Calu3 (cell line): ENCODE data around the gene ACY1. TPM values are rescaled to one million over a fixed set of nuclear protein-coding genes. Genes with fewer than 3 reads are reported as not detected.

Experiments
- BruUV-seq: library from RNA; stranded (reverse); fragments of 400-500 nt; replicated peaks from 2 replicates; lab custom pipeline; 2021; lab: Mats Ljungman, UMichigan
- CTCF ChIA-PET: fragments of 300-600 bp; sonication (Branson Sonifier 250); formaldehyde crosslinking; loops from one replicate; lab custom pipeline; 2022; ENCODE audit warnings: antibody characterized with exemption; lab: Charles Lee
- DNase-seq: peaks from one replicate; pipeline ENCODE4 v3.0.0; 2022
- H3K27ac Mint-ChIP-seq: one replicate; pipeline ENCODE4 v1.8.0; 2022; ENCODE audit warnings: mixed read lengths; ENCODE audit not compliant: unreplicated experiment
- H3K27me3 Mint-ChIP-seq: one replicate; pipeline ENCODE4 v1.8.0; 2022; ENCODE audit warnings: mixed read lengths; ENCODE audit not compliant: unreplicated experiment
- H3K36me3 Mint-ChIP-seq: one replicate; pipeline ENCODE4 v1.8.0; 2022; ENCODE audit warnings: mild to moderate bottlenecking, moderate library complexity, mixed read lengths; ENCODE audit not compliant: insufficient read depth, unreplicated experiment
- H3K4me1 Mint-ChIP-seq: one replicate; pipeline ENCODE4 v1.8.0; 2022; ENCODE audit warnings: mild to moderate bottlenecking, low read depth, mixed read lengths; ENCODE audit not compliant: unreplicated experiment
- H3K4me3 Mint-ChIP-seq: one replicate; pipeline ENCODE4 v1.8.0; 2022; ENCODE audit warnings: mild to moderate bottlenecking, low read depth, moderate library complexity, mixed read lengths; ENCODE audit not compliant: unreplicated experiment
- H3K9me3 Mint-ChIP-seq: one replicate; pipeline ENCODE4 v1.8.0; 2022; ENCODE audit warnings: low read depth, mixed read lengths; ENCODE audit not compliant: unreplicated experiment
- CTCF ChIP-seq: fragments of 200-600 bp; IDR thresholded peaks from one replicate; pipeline ENCODE4 v1.8.0; 2022; ENCODE audit warnings: antibody characterized with exemption; ENCODE audit not compliant: unreplicated experiment
- intact Hi-C: fragments of 100-400 bp; cut with micrococcal nuclease; formaldehyde crosslinking; loops from one replicate; pipeline ENCODE4 v1.10.0; 2022; ENCODE audit not compliant: unreplicated experiment
- total RNA-seq: library from RNA; stranded (reverse); gene quantifications from 2 replicates; pipeline ENCODE4 v1.2.3, GENCODE V29; 2022

ACY1 gene
- total RNA-seq, 1 experiment from 2014 or later: 74.9 TPM

GRCh38 chr3:52005571-52005986 lies 22.2 kb downstream of the ACY1 start:
- no peaks in the 10 kb centered on the region for H3K36me3 Mint-ChIP-seq
- no peaks in the 10 kb centered on the region for H3K9me3 Mint-ChIP-seq
- no TSS peak for BruUV-seq
- peak; percentile 73 for DNase-seq
- H3K4me3 Mint-ChIP-seq: peak overlapping the region; percentile 26
- peaks cover 19% of the 10 kb centered on the region for H3K4me1 Mint-ChIP-seq
- TF ChIP-seq CTCF: no peak
- intact Hi-C loops: no loop called here
- peaks cover 20% of the 10 kb centered on the region for H3K27me3 Mint-ChIP-seq
- no peak overlapping the region for H3K27ac Mint-ChIP-seq
- CTCF ChIA-PET: interaction anchor here (0.7 to 1.3 kb wide), 7 partner anchors 10 to 149 kb away, joined by 3 to 6 read pairs (median 4); partner anchors contain the start of genes POC1A and RPL29

DNA sequence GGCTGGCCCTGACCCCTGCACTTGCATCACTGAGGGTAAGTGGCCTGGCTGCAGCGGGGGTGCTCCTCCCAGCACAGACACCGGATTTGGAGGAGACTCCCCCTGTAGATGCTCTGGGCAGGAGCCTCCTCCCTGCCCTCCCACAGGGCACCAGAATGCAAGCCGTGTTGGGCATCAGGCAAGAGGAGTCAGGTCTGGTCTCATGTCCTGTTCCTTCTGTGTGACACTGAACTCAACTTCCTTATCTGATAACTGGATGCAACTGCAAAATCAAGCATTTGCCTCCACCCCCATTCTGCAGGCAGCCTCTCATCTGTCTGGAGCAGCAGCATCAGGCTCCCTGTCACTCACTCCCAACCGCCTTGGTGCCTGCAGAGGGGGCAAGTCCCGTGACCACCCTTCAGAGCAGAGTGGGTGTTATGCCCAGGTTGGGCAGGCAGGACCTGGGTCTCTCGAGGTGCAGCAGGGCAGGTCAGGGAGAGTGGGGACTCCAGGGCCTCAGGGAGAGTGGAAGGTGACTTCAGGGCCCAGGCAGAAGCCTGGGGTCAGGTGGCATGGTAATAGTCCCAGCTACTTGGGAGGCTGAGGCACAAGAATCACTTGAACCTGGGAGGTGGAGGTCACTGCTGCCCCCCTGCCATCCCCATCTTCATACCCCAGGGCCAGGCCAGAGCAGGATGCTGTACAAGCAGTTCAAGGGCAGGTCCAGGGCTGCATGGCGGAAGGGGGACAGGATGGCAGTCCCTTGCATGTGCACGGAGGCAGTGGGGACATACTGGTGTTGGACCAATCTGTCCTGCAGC lies 22.9 kb downstream of the ACY1 start:
- Mint-ChIP-seq H3K27ac (no peak overlapping the region), H3K4me3 (peak overlapping the region; percentile 26), H3K9me3 (no peaks in the 10 kb centered on the region), H3K36me3 (no peaks in the 10 kb centered on the region), H3K4me1 (peaks cover 19% of the 10 kb centered on the region), H3K27me3 (peaks cover 23% of the 10 kb centered on the region)
- intact Hi-C loops: no loop called here
- CTCF ChIA-PET: interaction anchor here (0.7 to 1.3 kb wide), 6 partner anchors 9 to 117 kb away, joined by 3 to 6 read pairs (median 4); partner anchors contain the start of gene RPL29
- no TSS peak for BruUV-seq
- no peak for DNase-seq
- TF ChIP-seq CTCF: no peak

DNA sequence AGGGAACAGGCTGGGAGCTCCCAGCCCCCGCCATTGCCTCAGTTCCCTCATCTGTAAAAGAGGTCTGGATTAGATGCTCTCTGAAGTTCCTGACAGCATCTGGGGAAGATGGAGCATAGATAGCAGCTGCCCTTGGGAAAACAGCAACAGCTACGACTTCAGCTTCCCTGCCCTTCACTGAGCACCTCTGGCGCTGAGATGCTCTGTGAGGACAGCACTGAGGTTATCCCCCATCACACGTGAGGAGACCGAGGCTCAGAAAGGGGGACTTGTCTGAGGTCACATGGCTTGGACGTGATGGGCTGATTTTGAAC lies 23.4 kb downstream of the ACY1 start:
- Mint-ChIP-seq H3K4me3 (no peak overlapping the region), H3K9me3 (no peaks in the 10 kb centered on the region), H3K27me3 (peaks cover 23% of the 10 kb centered on the region), H3K27ac (no peak overlapping the region), H3K36me3 (no peaks in the 10 kb centered on the region), H3K4me1 (peaks cover 19% of the 10 kb centered on the region)
- no TSS peak for BruUV-seq
- intact Hi-C loops: no loop called here
- DNase-seq: no peak
- no peak for TF ChIP-seq CTCF
- CTCF ChIA-PET: no interaction called here

DNA sequence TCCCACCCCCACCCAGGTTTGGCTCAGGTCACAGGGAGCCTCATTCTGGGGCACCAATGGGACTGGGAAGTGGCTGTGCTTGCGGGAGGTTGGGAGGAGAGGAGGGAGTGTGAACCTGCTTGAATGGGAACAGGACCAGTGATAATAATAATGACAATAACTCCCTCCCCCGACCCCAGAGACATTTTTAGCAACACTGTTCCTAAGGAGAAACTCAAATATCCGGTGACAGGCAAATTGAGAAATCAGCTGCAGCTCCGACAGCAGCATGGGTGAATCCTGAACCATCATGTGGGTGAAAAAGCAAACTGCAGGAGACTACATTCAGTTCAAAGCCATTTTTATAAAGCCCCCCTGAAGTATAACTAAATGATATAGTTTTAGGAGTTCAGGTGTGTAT lies 24.0 kb downstream of the ACY1 start:
- no peaks in the 10 kb centered on the region for H3K36me3 Mint-ChIP-seq
- no peak overlapping the region for H3K27ac Mint-ChIP-seq
- no peak overlapping the region for H3K4me3 Mint-ChIP-seq
- intact Hi-C loops: no loop called here
- no TSS peak for BruUV-seq
- peaks cover 21% of the 10 kb centered on the region for H3K27me3 Mint-ChIP-seq
- no peak for TF ChIP-seq CTCF
- peaks cover 19% of the 10 kb centered on the region for H3K4me1 Mint-ChIP-seq
- H3K9me3 Mint-ChIP-seq: no peaks in the 10 kb centered on the region
- DNase-seq: no peak
- CTCF ChIA-PET: interaction anchor here (0.6 kb wide), 1 partner anchor 73 kb away, joined by 6 read pairs; no protein-coding TSS in a partner anchor
